ENCODE results near the gene CPNE8.

Gene CPNE8

DNA sequence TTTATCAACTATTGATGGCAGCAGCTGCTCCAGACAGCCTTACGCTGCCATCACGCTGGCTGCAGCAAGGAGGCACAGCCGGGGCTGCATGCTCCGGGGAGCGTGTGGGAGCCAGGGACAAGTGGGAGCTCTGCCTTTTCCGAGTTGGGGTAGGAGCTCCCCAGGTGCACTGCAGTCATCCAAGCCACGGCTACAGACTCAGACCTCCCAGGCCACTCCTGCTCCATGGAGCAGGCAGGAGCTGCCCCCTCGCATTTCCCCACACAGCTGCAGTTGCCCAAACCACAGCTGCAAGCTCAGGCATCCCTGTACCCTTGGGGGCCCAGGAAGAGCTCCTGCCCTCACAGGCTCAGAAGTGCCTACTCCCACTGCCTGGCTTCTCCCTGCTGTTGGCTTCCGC lies 184.7 kb downstream of the CPNE8 start:
- TF ChIP-seq, protein P1, sequence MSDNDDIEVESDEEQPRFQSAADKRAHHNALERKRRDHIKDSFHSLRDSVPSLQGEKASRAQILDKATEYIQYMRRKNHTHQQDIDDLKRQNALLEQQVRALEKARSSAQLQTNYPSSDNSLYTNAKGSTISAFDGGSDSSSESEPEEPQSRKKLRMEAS (IDR thresholded peaks at IDR 0.05; ENCODE audit: low read depth, low read length), result no peak
- no peak for TF ChIP-seq MYC (IDR thresholded peaks at IDR 0.05; ENCODE audit: low read depth, low read length)
- no peak for TF ChIP-seq POLR2A (IDR thresholded peaks at IDR 0.05; ENCODE audit: extremely low read depth, insufficient read length)
- TF ChIP-seq, protein P2, sequence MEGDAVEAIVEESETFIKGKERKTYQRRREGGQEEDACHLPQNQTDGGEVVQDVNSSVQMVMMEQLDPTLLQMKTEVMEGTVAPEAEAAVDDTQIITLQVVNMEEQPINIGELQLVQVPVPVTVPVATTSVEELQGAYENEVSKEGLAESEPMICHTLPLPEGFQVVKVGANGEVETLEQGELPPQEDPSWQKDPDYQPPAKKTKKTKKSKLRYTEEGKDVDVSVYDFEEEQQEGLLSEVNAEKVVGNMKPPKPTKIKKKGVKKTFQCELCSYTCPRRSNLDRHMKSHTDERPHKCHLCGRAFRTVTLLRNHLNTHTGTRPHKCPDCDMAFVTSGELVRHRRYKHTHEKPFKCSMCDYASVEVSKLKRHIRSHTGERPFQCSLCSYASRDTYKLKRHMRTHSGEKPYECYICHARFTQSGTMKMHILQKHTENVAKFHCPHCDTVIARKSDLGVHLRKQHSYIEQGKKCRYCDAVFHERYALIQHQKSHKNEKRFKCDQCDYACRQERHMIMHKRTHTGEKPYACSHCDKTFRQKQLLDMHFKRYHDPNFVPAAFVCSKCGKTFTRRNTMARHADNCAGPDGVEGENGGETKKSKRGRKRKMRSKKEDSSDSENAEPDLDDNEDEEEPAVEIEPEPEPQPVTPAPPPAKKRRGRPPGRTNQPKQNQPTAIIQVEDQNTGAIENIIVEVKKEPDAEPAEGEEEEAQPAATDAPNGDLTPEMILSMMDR (IDR thresholded peaks at IDR 0.05; ENCODE audit: low read depth, low read length), result no peak
- no peak for DNase-seq (ENCODE audit: low read depth)
- no peak overlapping the region for H3K4me3 ChIP-seq (ENCODE audit: low read depth, low read length)

DNA sequence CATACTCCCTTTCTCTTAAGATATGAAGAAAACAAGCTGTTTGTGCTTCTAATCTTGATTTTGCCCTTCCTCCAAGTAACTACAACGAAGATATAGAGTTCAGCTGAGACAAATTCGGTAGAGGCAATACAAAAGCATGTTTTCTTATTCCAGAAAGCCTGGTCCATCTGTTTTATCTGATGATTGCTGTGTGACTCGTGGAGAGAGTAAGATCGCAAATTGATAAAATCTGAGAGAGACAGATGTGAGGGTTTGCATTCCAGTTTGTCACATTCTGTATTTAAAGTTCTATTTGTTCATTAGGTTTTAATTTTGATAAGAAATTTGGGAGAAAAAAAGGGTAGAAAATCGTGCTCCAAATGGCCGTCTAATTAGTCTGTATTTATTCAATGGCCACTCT lies 192.1 kb downstream of the CPNE8 start:
- TF ChIP-seq, protein P2 (IDR thresholded peaks at IDR 0.05; ENCODE audit: low read depth, low read length), result no peak
- TF ChIP-seq MYC (IDR thresholded peaks at IDR 0.05; ENCODE audit: low read depth, low read length), result no peak
- TF ChIP-seq POLR2A (IDR thresholded peaks at IDR 0.05; ENCODE audit: extremely low read depth, insufficient read length), result no peak
- TF ChIP-seq, protein P1 (IDR thresholded peaks at IDR 0.05; ENCODE audit: low read depth, low read length), result no peak
- no peak overlapping the region for H3K4me3 ChIP-seq (ENCODE audit: low read depth, low read length)
- DNase-seq (ENCODE audit: low read depth), result no peak

DNA sequence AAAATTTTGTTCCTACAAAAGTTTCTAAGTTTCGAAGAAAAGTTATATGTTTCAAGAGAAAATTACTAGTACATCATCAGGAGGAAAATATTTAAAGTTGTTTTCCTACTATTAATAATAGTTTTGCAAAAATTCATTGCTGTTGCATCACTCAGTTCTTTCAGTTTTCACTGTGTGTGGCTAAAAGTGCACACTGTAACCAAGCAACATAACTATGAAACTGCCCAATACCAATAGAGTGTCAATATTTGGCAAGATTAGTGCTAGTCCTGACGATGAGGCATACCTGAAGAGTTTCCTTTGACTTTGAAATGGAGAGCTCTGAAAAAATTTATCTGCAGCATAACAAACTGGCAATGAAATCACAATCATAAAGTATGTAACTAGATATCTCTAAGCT lies 194.3 kb downstream of the CPNE8 start:
- no peak for TF ChIP-seq POLR2A (IDR thresholded peaks at IDR 0.05; ENCODE audit: extremely low read depth, insufficient read length)
- TF ChIP-seq, protein P1 (IDR thresholded peaks at IDR 0.05; ENCODE audit: low read depth, low read length), result no peak
- TF ChIP-seq, protein P2 (IDR thresholded peaks at IDR 0.05; ENCODE audit: low read depth, low read length), result no peak
- DNase-seq (ENCODE audit: low read depth), result no peak

DNA sequence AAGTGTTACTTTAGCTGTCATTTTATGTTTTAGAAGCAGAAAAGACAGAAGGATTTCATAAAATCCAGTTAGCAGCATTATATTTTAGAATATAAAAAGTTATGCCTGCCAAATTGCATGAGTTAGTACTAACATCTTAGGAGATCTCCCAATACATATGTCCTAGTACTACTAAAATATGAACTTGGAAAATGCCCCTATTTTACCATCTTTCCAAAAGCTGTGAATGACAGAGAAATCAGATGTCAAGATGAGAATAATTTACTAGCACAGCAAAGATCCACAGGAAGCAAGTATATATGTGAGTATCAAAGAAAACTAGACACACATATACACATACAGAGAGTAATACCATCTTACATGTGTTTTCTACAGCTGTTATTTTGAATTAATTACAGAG lies 196.9 kb downstream of the CPNE8 start:
- DNase-seq (ENCODE audit: low read depth), result no peak
- no peak overlapping the region for H3K4me3 ChIP-seq (ENCODE audit: low read depth, low read length)
- TF ChIP-seq, protein P2 (IDR thresholded peaks at IDR 0.05; ENCODE audit: low read depth, low read length), result no peak
- TF ChIP-seq POLR2A (IDR thresholded peaks at IDR 0.05; ENCODE audit: extremely low read depth, insufficient read length), result no peak
- TF ChIP-seq, protein P1 (IDR thresholded peaks at IDR 0.05; ENCODE audit: low read depth, low read length), result no peak
- no peak for TF ChIP-seq MYC (IDR thresholded peaks at IDR 0.05; ENCODE audit: low read depth, low read length)

More for the DNA sequence above, 194.3 kb downstream of the CPNE8 start:
- no peak overlapping the region for H3K4me3 ChIP-seq (ENCODE audit: low read depth, low read length)

DNA sequence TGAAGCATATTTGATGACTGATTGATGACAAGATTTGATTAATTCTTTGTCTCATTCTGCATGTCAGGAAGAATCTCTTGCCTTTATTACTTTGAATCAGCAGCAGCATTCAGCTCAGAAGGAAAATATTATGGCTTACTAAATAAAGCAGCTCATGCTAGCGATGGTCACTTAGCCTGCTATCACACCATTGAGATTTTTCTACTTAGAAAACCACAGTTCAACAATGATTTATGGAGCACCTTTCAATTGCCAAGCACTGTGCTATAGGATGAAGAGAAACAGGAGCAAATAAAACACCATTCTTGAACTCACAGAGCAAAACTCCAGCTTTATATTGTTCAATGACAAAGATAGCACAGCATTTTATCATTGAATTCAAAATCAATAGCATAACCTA lies 197.7 kb downstream of the CPNE8 start:
- H3K4me3 ChIP-seq (ENCODE audit: low read depth, low read length), result no peak overlapping the region
- no peak for DNase-seq (ENCODE audit: low read depth)
- TF ChIP-seq, protein P2 (IDR thresholded peaks at IDR 0.05; ENCODE audit: low read depth, low read length), result no peak
- no peak for TF ChIP-seq MYC (IDR thresholded peaks at IDR 0.05; ENCODE audit: low read depth, low read length)
- TF ChIP-seq, protein P1 (IDR thresholded peaks at IDR 0.05; ENCODE audit: low read depth, low read length), result no peak
- no peak for TF ChIP-seq POLR2A (IDR thresholded peaks at IDR 0.05; ENCODE audit: extremely low read depth, insufficient read length)

DNA sequence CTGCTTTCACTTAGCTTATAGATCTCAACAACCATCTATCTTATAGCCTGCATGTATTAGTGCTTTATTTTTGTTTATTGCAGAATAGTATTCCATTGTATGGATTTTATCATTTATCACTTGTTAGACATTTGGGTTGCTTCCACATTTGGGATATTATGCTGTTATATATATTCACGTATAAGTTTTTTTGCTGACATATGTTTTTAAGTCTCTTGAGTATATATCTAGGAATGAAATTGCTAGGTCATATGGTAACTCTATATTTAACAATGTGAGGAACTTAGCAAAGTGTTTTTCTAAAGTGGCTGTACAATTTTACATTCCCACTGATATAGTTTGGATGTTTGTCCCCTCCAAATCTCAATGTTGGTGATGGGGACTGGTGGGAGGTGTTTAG lies 208.1 kb downstream of the CPNE8 start:
- H3K4me3 ChIP-seq (ENCODE audit: low read depth, low read length), result no peak overlapping the region
- no peak for TF ChIP-seq MYC (IDR thresholded peaks at IDR 0.05; ENCODE audit: low read depth, low read length)
- TF ChIP-seq, protein P2 (IDR thresholded peaks at IDR 0.05; ENCODE audit: low read depth, low read length), result no peak
- no peak for TF ChIP-seq POLR2A (IDR thresholded peaks at IDR 0.05; ENCODE audit: extremely low read depth, insufficient read length)
- TF ChIP-seq, protein P1 (IDR thresholded peaks at IDR 0.05; ENCODE audit: low read depth, low read length), result no peak
- DNase-seq (ENCODE audit: low read depth), result no peak
